ENCODE results near the gene ERMP1. TPM values are rescaled to one million over a fixed set of nuclear protein-coding genes. Genes with fewer than 3 reads are reported as not detected.

Gene ERMP1
- total RNA-seq, 1 donor from 2014 or later = 20.3 TPM

DNA sequence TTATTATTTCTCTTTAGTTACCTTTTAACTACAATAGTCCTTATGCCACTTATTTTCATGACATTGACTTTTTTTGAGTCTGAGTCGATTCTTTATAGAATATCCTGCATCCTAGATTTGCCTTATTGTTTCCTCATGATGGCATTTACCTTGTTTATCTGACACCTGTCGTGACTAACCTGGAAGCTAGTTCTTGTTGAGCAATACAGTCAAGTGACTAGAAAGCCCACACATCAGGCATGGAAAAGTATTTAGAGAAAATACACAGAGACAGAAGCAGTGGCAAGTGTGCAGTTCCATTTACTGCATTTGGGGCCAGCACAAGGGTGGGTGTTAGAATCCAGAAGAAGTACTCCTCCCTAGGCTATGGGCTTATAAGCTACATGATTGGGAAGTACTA, 97.8 kb downstream of the ERMP1 start:
- no peak for TF ChIP-seq CTCF (IDR thresholded peaks at IDR 0.05; ENCODE audit: unreplicated experiment)
- no peak for DNase-seq (ENCODE audit: low spot score, unreplicated experiment)
- Mint-ChIP-seq H3K4me3 (ENCODE audit: low read depth) (no peak overlapping the region), H3K4me1 (ENCODE audit: low read depth) (no peaks in the 10 kb centered on the region), H3K9me3 (ENCODE audit: low read depth) (peaks cover 11% of the 10 kb centered on the region), H3K36me3 (ENCODE audit: insufficient read depth) (peaks cover 28% of the 10 kb centered on the region), H3K27me3 (no peaks in the 10 kb centered on the region), H3K27ac (no peak overlapping the region)

Other genes starting within 250 kb of the ERMP1 start
- 24.2 and 25.1 TPM in 2 replicates for gene RIC1, start 204.0 kb downstream of the ERMP1 start, total RNA-seq
- gene MLANA, start 57.8 kb upstream of the ERMP1 start, total RNA-seq = not detected in 2 replicates
- 20.2 and 20.8 TPM in 2 replicates for gene RANBP6, start 182.5 kb upstream of the ERMP1 start, total RNA-seq